Type B pancreatic cell (in vitro differentiated cells): ENCODE measurements around the gene MAP3K21. TPM values are rescaled to one million over a fixed set of nuclear protein-coding genes. Genes with fewer than 3 reads are reported as not detected.

ENCODE experiments used
- DNase-seq: peaks from one replicate; pipeline ENCODE4 v3.0.0; 2021; ENCODE audit warnings: mixed read lengths; ENCODE audit not compliant: unreplicated experiment; ENCODE audit errors: extremely low spot score
- H3K27ac Mint-ChIP-seq: 2 replicates; pipeline ENCODE4 v1.8.0; 2021; ENCODE audit warnings: mild to moderate bottlenecking, mixed read lengths
- H3K27me3 Mint-ChIP-seq: 2 replicates; pipeline ENCODE4 v1.8.0; 2021; ENCODE audit warnings: mixed read lengths
- H3K36me3 Mint-ChIP-seq: 2 replicates; pipeline ENCODE4 v1.8.0; 2021; ENCODE audit warnings: mixed read lengths
- H3K4me1 Mint-ChIP-seq: one replicate; pipeline ENCODE4 v1.8.0; 2021; ENCODE audit warnings: mixed read lengths; ENCODE audit not compliant: unreplicated experiment
- H3K4me3 Mint-ChIP-seq: 2 replicates; pipeline ENCODE4 v1.8.0; 2021; ENCODE audit warnings: mild to moderate bottlenecking, mixed read lengths
- H3K9me3 Mint-ChIP-seq: 2 replicates; pipeline ENCODE4 v1.8.0; 2021; ENCODE audit warnings: mixed read lengths
- total RNA-seq: library from RNA; stranded (reverse); gene quantifications from 2 replicates; pipeline ENCODE4 v1.2.1, GENCODE V29; 2021; ENCODE audit warnings: low replicate concordance
- TF ChIP-seq, protein P1 (sequence below): fragments of 200-600 bp; sonication (generic); conservative IDR thresholded peaks from 2 replicates; pipeline ENCODE4 v1.5.0; 2021; ENCODE audit warnings: antibody characterized with exemption, mild to moderate bottlenecking

MAP3K21 gene
- total RNA-seq, 1 donor from 2014 or later: 6.4 TPM

- TF ChIP-seq, protein P1, sequence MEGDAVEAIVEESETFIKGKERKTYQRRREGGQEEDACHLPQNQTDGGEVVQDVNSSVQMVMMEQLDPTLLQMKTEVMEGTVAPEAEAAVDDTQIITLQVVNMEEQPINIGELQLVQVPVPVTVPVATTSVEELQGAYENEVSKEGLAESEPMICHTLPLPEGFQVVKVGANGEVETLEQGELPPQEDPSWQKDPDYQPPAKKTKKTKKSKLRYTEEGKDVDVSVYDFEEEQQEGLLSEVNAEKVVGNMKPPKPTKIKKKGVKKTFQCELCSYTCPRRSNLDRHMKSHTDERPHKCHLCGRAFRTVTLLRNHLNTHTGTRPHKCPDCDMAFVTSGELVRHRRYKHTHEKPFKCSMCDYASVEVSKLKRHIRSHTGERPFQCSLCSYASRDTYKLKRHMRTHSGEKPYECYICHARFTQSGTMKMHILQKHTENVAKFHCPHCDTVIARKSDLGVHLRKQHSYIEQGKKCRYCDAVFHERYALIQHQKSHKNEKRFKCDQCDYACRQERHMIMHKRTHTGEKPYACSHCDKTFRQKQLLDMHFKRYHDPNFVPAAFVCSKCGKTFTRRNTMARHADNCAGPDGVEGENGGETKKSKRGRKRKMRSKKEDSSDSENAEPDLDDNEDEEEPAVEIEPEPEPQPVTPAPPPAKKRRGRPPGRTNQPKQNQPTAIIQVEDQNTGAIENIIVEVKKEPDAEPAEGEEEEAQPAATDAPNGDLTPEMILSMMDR: no peak
- Mint-ChIP-seq H3K27me3 (no peaks in the 10 kb centered on the region), H3K36me3 (no peaks in the 10 kb centered on the region), H3K4me1 (peaks cover 11% of the 10 kb centered on the region), H3K9me3 (no peaks in the 10 kb centered on the region), H3K4me3 (peak overlapping the region; percentile 88), H3K27ac (no peak overlapping the region)
- DNase-seq: no peak
Measured at GRCh38 chr1:233295975-233296322, 31.6 kb upstream of the MAP3K21 start.

GRCh38 chr1:233299450-233299849, 28.1 kb upstream of the MAP3K21 start:
- peaks cover 6% of the 10 kb centered on the region for H3K27me3 Mint-ChIP-seq
- H3K36me3 Mint-ChIP-seq: no peaks in the 10 kb centered on the region
- H3K4me3 Mint-ChIP-seq: no peak overlapping the region
- no peak overlapping the region for H3K27ac Mint-ChIP-seq
- H3K9me3 Mint-ChIP-seq: no peaks in the 10 kb centered on the region
- peaks cover 11% of the 10 kb centered on the region for H3K4me1 Mint-ChIP-seq
- TF ChIP-seq, protein P1: no peak
- DNase-seq: no peak

DNA sequence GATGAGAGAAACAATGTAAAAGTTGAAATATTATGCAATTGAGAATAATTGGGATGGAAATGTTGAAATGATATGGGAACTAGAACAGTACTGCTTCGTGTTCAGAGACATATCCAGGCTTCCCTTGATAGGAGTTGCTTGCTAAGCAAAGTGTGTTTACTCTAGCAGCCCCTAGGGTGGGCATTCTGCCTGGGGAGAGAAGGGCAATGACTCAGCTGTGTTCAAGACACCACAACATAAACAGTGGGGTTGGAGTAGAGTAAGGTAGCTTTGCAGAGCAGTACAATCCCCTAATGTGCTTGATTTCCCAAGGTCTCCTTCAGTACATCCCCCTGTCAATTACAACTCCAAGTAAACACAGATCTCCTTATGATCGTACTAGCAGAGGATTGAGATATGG, 27.2 kb upstream of the MAP3K21 start:
- no peak overlapping the region for H3K4me3 Mint-ChIP-seq

GRCh38 chr1:233304489-233305102, 22.9 kb upstream of the MAP3K21 start:
- TF ChIP-seq, protein P1: peak; percentile 87
- H3K4me1 Mint-ChIP-seq: no peaks in the 10 kb centered on the region
- no peak overlapping the region for H3K4me3 Mint-ChIP-seq
- H3K36me3 Mint-ChIP-seq: no peaks in the 10 kb centered on the region
- H3K9me3 Mint-ChIP-seq: no peaks in the 10 kb centered on the region
- H3K27ac Mint-ChIP-seq: no peak overlapping the region
- H3K27me3 Mint-ChIP-seq: peaks cover 6% of the 10 kb centered on the region
- DNase-seq: no peak

More for the DNA sequence above, 27.2 kb upstream of the MAP3K21 start:
- Mint-ChIP-seq H3K27me3 (peaks cover 6% of the 10 kb centered on the region), H3K4me1 (peaks cover 5% of the 10 kb centered on the region), H3K36me3 (no peaks in the 10 kb centered on the region), H3K9me3 (no peaks in the 10 kb centered on the region), H3K27ac (no peak overlapping the region)
- TF ChIP-seq, protein P1: no peak
- no peak for DNase-seq

DNA sequence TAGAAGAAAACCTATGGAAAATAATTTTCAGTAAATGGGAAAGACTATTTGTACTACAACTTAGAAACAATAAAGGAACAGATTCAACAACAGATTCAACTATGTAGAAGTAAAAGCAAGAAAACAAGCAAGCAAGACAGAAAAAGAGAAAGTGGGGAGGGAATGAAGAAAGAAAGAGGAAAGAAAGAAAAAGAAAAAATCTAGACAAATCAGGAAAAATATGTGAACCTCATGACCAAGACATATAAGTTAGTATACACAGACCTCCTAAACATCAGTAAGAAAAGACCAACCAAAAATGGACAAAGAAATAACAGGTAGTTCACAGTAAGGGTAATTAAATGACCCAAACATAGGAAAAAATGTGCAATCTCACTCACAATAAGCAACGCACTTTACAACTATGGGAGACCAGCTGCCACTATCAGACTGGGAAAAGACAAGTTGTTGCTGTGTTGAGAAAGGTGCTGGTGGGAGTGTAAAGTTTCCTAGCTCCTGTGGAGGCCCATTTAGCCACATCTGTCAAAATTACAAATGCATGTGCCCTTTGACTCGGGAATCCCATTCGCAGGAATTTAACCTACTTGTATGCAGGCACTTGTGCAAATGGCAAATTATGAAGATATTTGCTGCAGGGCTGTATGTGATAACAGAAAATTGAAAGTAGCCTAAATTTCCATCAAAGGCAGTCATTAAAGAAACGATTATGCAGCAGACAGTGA, 13.9 kb upstream of the MAP3K21 start:
- H3K36me3 Mint-ChIP-seq: no peaks in the 10 kb centered on the region
- H3K27me3 Mint-ChIP-seq: peaks cover 4% of the 10 kb centered on the region
- no peak for DNase-seq
- TF ChIP-seq, protein P1: no peak
- no peaks in the 10 kb centered on the region for H3K4me1 Mint-ChIP-seq
- H3K4me3 Mint-ChIP-seq: no peak overlapping the region
- no peak overlapping the region for H3K27ac Mint-ChIP-seq
- H3K9me3 Mint-ChIP-seq: no peaks in the 10 kb centered on the region
